CD4-positive, alpha-beta T cell treated with Interleukin-2 at 100 ng/mL for 4 hours (primary cell): ENCODE data around the gene PAH.

Experiments used
- DNase-seq: peaks from one replicate; pipeline ENCODE4 v3.0.0-alpha.2; 2020; ENCODE audit warnings: low spot score

PAH gene

GRCh38 chr12:102917026-102917787 is at the start of gene PAH:
Gene PAH (minus strand): TSS chr12:102917244. CDS start chr12:102917130, 114 bp downstream.
- DNase-seq = no peak

- DNase-seq = no peak
These were observed 49.3 kb upstream of the PAH start for GRCh38 chr12:102966200-102966863.

- no peak for DNase-seq
These were observed 48.5 kb upstream of the PAH start for GRCh38 chr12:102965281-102966155.

GRCh38 chr12:102964872-102965271 is 47.8 kb upstream of the PAH start:
- no peak for DNase-seq

GRCh38 chr12:102963796-102964195 is 46.8 kb upstream of the PAH start:
- no peak for DNase-seq

- no peak for DNase-seq
These were observed 45.9 kb upstream of the PAH start for GRCh38 chr12:102962986-102963385.

- DNase-seq = no peak
These were observed 45.5 kb upstream of the PAH start for GRCh38 chr12:102962532-102962931.

GRCh38 chr12:102961466-102961855 is 44.4 kb upstream of the PAH start:
- DNase-seq = no peak

- DNase-seq = no peak
These were observed 43.9 kb upstream of the PAH start for GRCh38 chr12:102960766-102961465.

- DNase-seq = no peak
These were observed 42.3 kb upstream of the PAH start for GRCh38 chr12:102959391-102959790.

- no peak for DNase-seq
These were observed 41.8 kb upstream of the PAH start for GRCh38 chr12:102958830-102959176.

- no peak for DNase-seq
These were observed 41.2 kb upstream of the PAH start for GRCh38 chr12:102958073-102958829.

- DNase-seq = no peak
These were observed 40.5 kb upstream of the PAH start, which contains the start of gene ASCL1 for GRCh38 chr12:102957339-102958050. Gene ASCL1 (plus strand): TSS chr12:102957674. CDS start chr12:102958245, 571 bp downstream.

GRCh38 chr12:102956738-102957327 is 39.8 kb upstream of the PAH start:
- DNase-seq = no peak

GRCh38 chr12:102955926-102956737 is 39.1 kb upstream of the PAH start:
- no peak for DNase-seq

GRCh38 chr12:102954134-102954533 is 37.1 kb upstream of the PAH start:
- no peak for DNase-seq

- DNase-seq = no peak
These were observed 36.2 kb upstream of the PAH start for GRCh38 chr12:102953221-102953620.

- no peak for DNase-seq
These were observed 34.8 kb upstream of the PAH start for GRCh38 chr12:102951841-102952240.

- no peak for DNase-seq
These were observed 34.0 kb upstream of the PAH start for GRCh38 chr12:102950950-102951619.
